GM06990 (cell line): Measurements from ENCODE around the gene KLHL14.

ENCODE experiments used
- DNase-seq: peaks from one replicate; pipeline ENCODE4 v3.0.0-alpha.2; 2011; ENCODE audit not compliant: insufficient read length; ENCODE audit errors: extremely low read depth
- H3K27me3 ChIP-seq: replicated peaks from 2 replicates; pipeline ENCODE4 v1.6.0; 2011; ENCODE audit warnings: low read length; ENCODE audit not compliant: control insufficient read depth, insufficient read depth
- H3K36me3 ChIP-seq: 2 replicates; pipeline ENCODE4 v1.5.1; 2011; ENCODE audit warnings: low read length; ENCODE audit not compliant: control insufficient read depth, insufficient read depth
- H3K4me3 ChIP-seq: replicated peaks from 2 replicates; pipeline ENCODE4 v1.5.1; 2011; ENCODE audit warnings: low read depth, mild to moderate bottlenecking, control low read depth, low read length
- CTCF ChIP-seq: IDR thresholded peaks from 2 replicates; pipeline ENCODE4 v1.5.1; 2011; ENCODE audit warnings: low read length, control low read depth, mild to moderate bottlenecking, inconsistent platforms; ENCODE audit not compliant: insufficient read depth, poor library complexity, severe bottlenecking

Gene KLHL14

GRCh38 chr18:32772581-32773381 is at the start of gene KLHL14:
Gene KLHL14 (minus strand): TSS chr18:32773023. CDS start chr18:32770591, 2,432 bp downstream.
- Histone ChIP-seq H3K4me3 (peak within 1 kb of the TSS; percentile 33), H3K27me3 (peaks cover 5% of the 10 kb centered on the region), H3K36me3 (no peaks in the 10 kb centered on the region)
- peak; percentile 46 for DNase-seq
- TF ChIP-seq CTCF, result no peak

- Histone ChIP-seq H3K36me3 (no peaks in the 10 kb centered on the region), H3K4me3 (no peak overlapping the region), H3K27me3 (no peaks in the 10 kb centered on the region)
- DNase-seq, result no peak
- no peak for TF ChIP-seq CTCF
Observed at GRCh38 chr18:32822197-32822596, 49.4 kb upstream of the KLHL14 start.

GRCh38 chr18:32815881-32816280 is 43.1 kb upstream of the KLHL14 start:
- Histone ChIP-seq H3K36me3 (no peaks in the 10 kb centered on the region), H3K4me3 (no peak overlapping the region), H3K27me3 (no peaks in the 10 kb centered on the region)
- TF ChIP-seq CTCF, result no peak
- no peak for DNase-seq

GRCh38 chr18:32812342-32812741 is 39.5 kb upstream of the KLHL14 start:
- Histone ChIP-seq H3K36me3 (no peaks in the 10 kb centered on the region), H3K27me3 (no peaks in the 10 kb centered on the region), H3K4me3 (no peak overlapping the region)
- DNase-seq, result no peak
- no peak for TF ChIP-seq CTCF

- Histone ChIP-seq H3K27me3 (no peaks in the 10 kb centered on the region), H3K36me3 (no peaks in the 10 kb centered on the region), H3K4me3 (no peak overlapping the region)
- DNase-seq, result no peak
- TF ChIP-seq CTCF, result no peak
Observed at GRCh38 chr18:32810314-32810713, 37.5 kb upstream of the KLHL14 start.
